CD4-positive, alpha-beta T cell (primary cell): ENCODE results near the gene POLR2I. TPM values are rescaled to one million over a fixed set of nuclear protein-coding genes. Genes with fewer than 3 reads are reported as not detected.

Source experiments
- ATAC-seq: fragments of 200-7000 bp; cut with Tn5 transposase; one replicate; pipeline ENCODE4 v1.10.0; 2022; ENCODE audit warnings: mild to moderate bottlenecking; ENCODE audit not compliant: poor library complexity
- CTCF ChIA-PET: fragments of 350-600 bp; sonication (Branson Sonifier 250); formaldehyde crosslinking; loops from one replicate; lab custom pipeline; 2021; ENCODE audit warnings: antibody characterized with exemption, inconsistent platforms; lab: Charles Lee
- POLR2A ChIA-PET: fragments of 350-600 bp; sonication (Branson Sonifier 250); formaldehyde crosslinking; loops from one replicate; lab custom pipeline; 2021; ENCODE audit warnings: antibody characterized with exemption, inconsistent platforms; lab: Charles Lee
- DNase-seq, 14 experiments: peaks; one replicate each; pipeline ENCODE4 v3.0.0-alpha.2; 2013 to 2020; ENCODE audit warnings: mixed read lengths in 2 of 14
- H3K27ac ChIP-seq, 2 donors: one replicate each; pipeline versions ENCODE4 v1.5.1 to v1.7.0; 2013; ENCODE audit warnings: low read length in 2 of 2, low read depth in 1 of 2, mild to moderate bottlenecking in 1 of 2
- H3K27me3 ChIP-seq, 2 experiments: 1 replicate in 1 of 2; 2 replicates in 1 of 2; pipeline versions ENCODE4 v1.6.1 to v1.7.0; 2013; ENCODE audit warnings: low read length in 2 of 2, control low read depth in 1 of 2, mild to moderate bottlenecking in 1 of 2, moderate library complexity in 1 of 2; ENCODE audit not compliant: insufficient read depth in 2 of 2, control insufficient read depth in 1 of 2
- H3K36me3 ChIP-seq: one replicate; pipeline ENCODE4 v1.6.1; 2013; ENCODE audit warnings: low read length, control low read depth; ENCODE audit not compliant: insufficient read depth
- H3K4me1 ChIP-seq: one replicate; pipeline ENCODE4 v1.6.1; 2013; ENCODE audit warnings: low read length, control low read depth; ENCODE audit not compliant: insufficient read depth
- H3K4me3 ChIP-seq: one replicate; pipeline ENCODE4 v1.5.1; 2013; ENCODE audit warnings: mild to moderate bottlenecking, low read length, moderate library complexity
- H3K9me3 ChIP-seq, 2 experiments: 1 replicate in 1 of 2; 2 replicates in 1 of 2; pipeline versions ENCODE4 v1.6.1 to v1.7.0; 2013; ENCODE audit warnings: low read length in 2 of 2, mild to moderate bottlenecking in 2 of 2, control low read depth in 1 of 2, moderate library complexity in 1 of 2; ENCODE audit not compliant: control insufficient read depth in 1 of 2, insufficient read depth in 1 of 2
- H3K27ac Mint-ChIP-seq: one replicate; pipeline ENCODE4 v1.8.0; 2020; ENCODE audit warnings: mixed read lengths
- H3K27me3 Mint-ChIP-seq: one replicate; pipeline ENCODE4 v1.8.0; 2021; ENCODE audit warnings: mixed read lengths
- H3K36me3 Mint-ChIP-seq: one replicate; pipeline ENCODE4 v1.8.0; 2021; ENCODE audit warnings: low read depth, mixed read lengths
- H3K4me1 Mint-ChIP-seq: one replicate; pipeline ENCODE4 v1.8.0; 2021; ENCODE audit warnings: low read depth, mixed read lengths
- H3K4me3 Mint-ChIP-seq: one replicate; pipeline ENCODE4 v1.8.0; 2020; ENCODE audit warnings: mild to moderate bottlenecking, mixed read lengths
- H3K9me3 Mint-ChIP-seq: one replicate; pipeline ENCODE4 v1.8.0; 2020; ENCODE audit warnings: mixed read lengths
- CTCF ChIP-seq: fragments of 200-600 bp; IDR thresholded peaks from one replicate; pipeline ENCODE4 v1.8.0; 2022; ENCODE audit warnings: antibody characterized with exemption, mild to moderate bottlenecking
- intact Hi-C, 2 experiments: fragments of 100-400 bp; cut with DNase I in 1 of 2; cut with micrococcal nuclease in 1 of 2; formaldehyde crosslinking; loops; one replicate each; pipeline versions ENCODE4 v1.15.1 to v1.9.0; 2023 to 2025; cut with DNase I, micrococcal nuclease
- polyA plus RNA-seq, 2 donors: library from polyadenylated mRNA; unstranded; fragments of 120-200 nt; gene quantifications; one replicate each; pipeline ENCODE4 v1.2.1, GENCODE V29; 2013
- total RNA-seq, 174 experiments: library from RNA in 2 of 174; stranded (reverse) in 2 of 174; gene quantifications; one replicate each; pipeline ENCODE4 v1.2.3 and lab custom pipeline; 2021 to 2026

The POLR2I gene
- total RNA-seq (10 to 100 TPM; 29.2 to 31.1 TPM), total RNA-seq (lab: John Stamatoyannopoulos, UW) (7.6 to 44.9 (median 13.6) reads per million in 172 experiments)
- 31.5 TPM for polyA plus RNA-seq (2013, experiment 1 of 2)
- 35.6 TPM for polyA plus RNA-seq (2013, experiment 2 of 2)

- peaks cover 40% of the 10 kb centered on the region for H3K4me1 ChIP-seq
- CTCF ChIA-PET, result interaction anchor here (0.5 to 5.1 kb wide), 5 partner anchors 13 to 739 kb away, joined by 3 to 29 read pairs (median 3); partner anchors contain the start of genes ZNF146 and ZNF565
- Mint-ChIP-seq H3K4me3 (peak within 1 kb of the TSS; percentile 94), H3K9me3 (no peaks in the 10 kb centered on the region), H3K27me3 (no peaks in the 10 kb centered on the region), H3K4me1 (peaks cover 42% of the 10 kb centered on the region), H3K36me3 (peaks cover 65% of the 10 kb centered on the region), H3K27ac (peak within 1 kb of the TSS; percentile 94)
- DNase-seq, result peak; percentile 96 to 100 (median 99)
- TF ChIP-seq CTCF, result no peak
- H3K27ac ChIP-seq, result peak within 1 kb of the TSS; percentile 87 to 92
- H3K36me3 ChIP-seq, result peaks cover 42% of the 10 kb centered on the region
- no peaks in the 10 kb centered on the region for H3K9me3 ChIP-seq
- intact Hi-C loops, result loop anchor here (1.0 to 10.0 kb wide), 13 partner anchors 12 to 1792 kb away; partner anchors contain the start of genes ALKBH6 (in 1 of the 2), CAPNS1 (in 1 of the 2), IGFLR1 (in 1 of the 2) and LIN37 (in 1 of the 2)
- peak; percentile 86 for ATAC-seq
- POLR2A ChIA-PET, result interaction anchor here (0.6 to 3.4 kb wide), 26 partner anchors 9 to 1934 kb away, joined by 3 to 51 read pairs (median 4); partner anchors contain the start of genes ALKBH6, APLP1, CAPNS1 and IGFLR1
- no peaks in the 10 kb centered on the region for H3K27me3 ChIP-seq
- H3K4me3 ChIP-seq, result peak within 1 kb of the TSS; percentile 97
Measured at GRCh38 chr19:36114721-36115452, at the start of gene POLR2I. Gene POLR2I, minus strand, starts transcription at chr19:36114875. Its CDS starts 19 bp downstream, at chr19:36114856.

DNA sequence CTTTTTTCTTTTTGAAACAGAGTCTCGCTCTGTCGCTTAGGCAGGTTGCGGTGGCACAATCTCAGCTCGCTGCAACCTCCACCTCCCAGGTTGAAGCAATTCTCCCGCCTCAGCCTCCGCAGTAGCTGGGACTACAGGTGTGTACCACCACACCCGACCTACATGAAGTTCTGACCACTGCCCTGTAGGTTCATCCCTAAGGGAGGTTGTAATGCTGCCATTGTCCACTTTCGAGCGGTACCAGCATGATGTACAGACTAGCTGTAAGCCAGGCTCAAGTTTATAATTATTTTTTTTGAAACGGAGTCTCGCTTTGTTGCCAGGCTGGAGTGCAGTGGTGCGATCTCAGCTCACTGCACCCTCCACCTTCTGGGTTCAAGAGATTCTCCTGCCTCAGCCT lies 49.1 kb upstream of the POLR2I start:
- Mint-ChIP-seq H3K9me3 (no peaks in the 10 kb centered on the region), H3K36me3 (no peaks in the 10 kb centered on the region), H3K27ac (no peak overlapping the region), H3K4me1 (no peaks in the 10 kb centered on the region), H3K4me3 (no peak overlapping the region), H3K27me3 (no peaks in the 10 kb centered on the region)
- Histone ChIP-seq H3K27me3 (no peaks in the 10 kb centered on the region), H3K4me3 (no peak overlapping the region), H3K27ac (no peak overlapping the region), H3K9me3 (no peaks in the 10 kb centered on the region), H3K4me1 (no peaks in the 10 kb centered on the region), H3K36me3 (no peaks in the 10 kb centered on the region)
- no peak for ATAC-seq
- POLR2A ChIA-PET, result no interaction called here
- CTCF ChIA-PET, result no interaction called here
- no peak for DNase-seq
- intact Hi-C loops, result no loop called here
- TF ChIP-seq CTCF, result no peak

- Histone ChIP-seq H3K27me3 (no peaks in the 10 kb centered on the region), H3K27ac (no peak overlapping the region), H3K4me3 (no peak overlapping the region), H3K4me1 (no peaks in the 10 kb centered on the region), H3K9me3 (no peaks in the 10 kb centered on the region), H3K36me3 (no peaks in the 10 kb centered on the region)
- Mint-ChIP-seq H3K9me3 (no peaks in the 10 kb centered on the region), H3K4me1 (no peaks in the 10 kb centered on the region), H3K27me3 (no peaks in the 10 kb centered on the region), H3K4me3 (no peak overlapping the region), H3K27ac (no peak overlapping the region), H3K36me3 (no peaks in the 10 kb centered on the region)
- TF ChIP-seq CTCF, result no peak
- DNase-seq (no peak), ATAC-seq (no peak)
- POLR2A ChIA-PET, result no interaction called here
- intact Hi-C loops, result no loop called here
- CTCF ChIA-PET, result no interaction called here
Measured at GRCh38 chr19:36160821-36161596, 46.3 kb upstream of the POLR2I start.
